ENCODE data around the gene CEP112.

GRCh38 chr17:65664266-65664665 lies 527.7 kb downstream of the CEP112 start:
- TF ChIP-seq POLR2A (IDR thresholded peaks at IDR 0.05; ENCODE audit: low read depth, low read length) (no peak), POLR2AphosphoS5 (IDR thresholded peaks at IDR 0.05; ENCODE audit: low read depth, low read length) (no peak), POU2F2 (IDR thresholded peaks at IDR 0.05; ENCODE audit: low read depth, low read length) (no peak)

All from GM12891 (cell line).